HL-60 (cell line): ENCODE results near the gene KBTBD8.
A peak's percentile ranks its signal among the peaks of the same experiment; 100 is the strongest.

Experiments
- DNase-seq, 2 experiments: peaks; one replicate each; pipeline ENCODE4 v3.0.0-alpha.2; 2010 to 2020; ENCODE audit warnings: low read depth in 1 of 2, low spot score in 1 of 2
- H3K27ac ChIP-seq: fragments of 250-450 bp; sonication (Bioruptor Pico); replicated peaks from 2 replicates; pipeline ENCODE4 v1.5.1; 2020; ENCODE audit warnings: mild to moderate bottlenecking, moderate library complexity
- H3K27me3 ChIP-seq: fragments of 250-450 bp; sonication (Bioruptor Pico); 2 replicates; pipeline ENCODE4 v1.5.1; 2021; ENCODE audit warnings: mild to moderate bottlenecking, moderate library complexity; ENCODE audit not compliant: insufficient read depth, poor library complexity, severe bottlenecking
- H3K4me3 ChIP-seq: replicated peaks from 2 replicates; pipeline ENCODE4 v1.5.1; 2011; ENCODE audit warnings: mild to moderate bottlenecking, control low read depth, low read length; ENCODE audit not compliant: insufficient read depth
- CTCF ChIP-seq: IDR thresholded peaks from one replicate; pipeline ENCODE4 v1.5.1; 2011; ENCODE audit warnings: low read length, control low read depth, inconsistent platforms; ENCODE audit not compliant: insufficient read depth
- GABPA ChIP-seq: IDR thresholded peaks from 2 replicates; pipeline ENCODE4 v1.6.1; 2012; ENCODE audit warnings: low read depth
- POLR2AphosphoS5 ChIP-seq: IDR thresholded peaks from 2 replicates; pipeline ENCODE4 v1.6.1; 2012; ENCODE audit warnings: low read depth
- REST ChIP-seq: IDR thresholded peaks from 2 replicates; pipeline ENCODE4 v1.6.1; 2012; ENCODE audit warnings: low read depth; ENCODE audit not compliant: insufficient replicate concordance
- SPI1 ChIP-seq: IDR thresholded peaks from 2 replicates; pipeline ENCODE4 v1.6.1; 2012; ENCODE audit warnings: low read depth, mild to moderate bottlenecking, borderline replicate concordance

The KBTBD8 gene

DNA sequence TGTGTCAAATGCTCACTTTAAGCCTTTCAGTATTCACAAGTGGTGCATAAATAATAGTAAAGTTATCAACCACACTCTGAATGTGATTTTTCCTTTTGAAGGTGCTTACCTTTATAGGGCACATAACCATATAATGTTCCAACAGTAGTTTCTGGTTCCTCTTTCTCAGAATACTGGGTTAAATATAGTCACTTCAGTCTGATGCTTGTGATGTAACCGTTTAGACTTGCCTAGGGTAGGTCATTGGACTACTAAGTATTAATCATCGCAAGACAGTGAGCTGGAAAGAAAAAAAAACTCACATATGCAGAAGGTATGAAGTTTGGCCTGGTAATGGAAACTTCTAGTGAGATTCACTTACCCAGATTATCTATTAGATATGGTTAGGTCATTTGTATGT is 1.9 kb downstream of the KBTBD8 start:
- no peak overlapping the region for H3K4me3 ChIP-seq
- H3K27me3 ChIP-seq, result no peaks in the 10 kb centered on the region
- no peak for TF ChIP-seq REST
- TF ChIP-seq SPI1, result peak; percentile 25; the same call in 1 of the 2 replicates
- no peak for TF ChIP-seq GABPA
- no peak overlapping the region for H3K27ac ChIP-seq
- DNase-seq, result peak; percentile 29 to 70

GRCh38 chr3:67001086-67001861 is 3.2 kb downstream of the KBTBD8 start:
- no peak for DNase-seq
- TF ChIP-seq REST, result no peak
- no peak for TF ChIP-seq SPI1
- TF ChIP-seq POLR2AphosphoS5, result no peak
- no peak for TF ChIP-seq GABPA
- no peak for TF ChIP-seq CTCF
- H3K27ac ChIP-seq, result no peak overlapping the region
- no peaks in the 10 kb centered on the region for H3K27me3 ChIP-seq
- no peak overlapping the region for H3K4me3 ChIP-seq

- H3K27ac ChIP-seq, result no peak overlapping the region
- TF ChIP-seq CTCF (no peak), SPI1 (no peak), GABPA (no peak), POLR2AphosphoS5 (no peak), REST (no peak)
- no peaks in the 10 kb centered on the region for H3K27me3 ChIP-seq
- no peak overlapping the region for H3K4me3 ChIP-seq
- no peak for DNase-seq
Measured at GRCh38 chr3:67005974-67006373, 7.9 kb downstream of the KBTBD8 start.
